ENCODE measurements around the gene COQ8B.
A peak's percentile ranks its signal among the peaks of the same experiment; 100 is the strongest.
"Not testable (repeated sequence)": the region's sequence is repeated elsewhere in the genome, so short reads cannot be mapped to it uniquely, and the experiment has no call there.

COQ8B gene

DNA sequence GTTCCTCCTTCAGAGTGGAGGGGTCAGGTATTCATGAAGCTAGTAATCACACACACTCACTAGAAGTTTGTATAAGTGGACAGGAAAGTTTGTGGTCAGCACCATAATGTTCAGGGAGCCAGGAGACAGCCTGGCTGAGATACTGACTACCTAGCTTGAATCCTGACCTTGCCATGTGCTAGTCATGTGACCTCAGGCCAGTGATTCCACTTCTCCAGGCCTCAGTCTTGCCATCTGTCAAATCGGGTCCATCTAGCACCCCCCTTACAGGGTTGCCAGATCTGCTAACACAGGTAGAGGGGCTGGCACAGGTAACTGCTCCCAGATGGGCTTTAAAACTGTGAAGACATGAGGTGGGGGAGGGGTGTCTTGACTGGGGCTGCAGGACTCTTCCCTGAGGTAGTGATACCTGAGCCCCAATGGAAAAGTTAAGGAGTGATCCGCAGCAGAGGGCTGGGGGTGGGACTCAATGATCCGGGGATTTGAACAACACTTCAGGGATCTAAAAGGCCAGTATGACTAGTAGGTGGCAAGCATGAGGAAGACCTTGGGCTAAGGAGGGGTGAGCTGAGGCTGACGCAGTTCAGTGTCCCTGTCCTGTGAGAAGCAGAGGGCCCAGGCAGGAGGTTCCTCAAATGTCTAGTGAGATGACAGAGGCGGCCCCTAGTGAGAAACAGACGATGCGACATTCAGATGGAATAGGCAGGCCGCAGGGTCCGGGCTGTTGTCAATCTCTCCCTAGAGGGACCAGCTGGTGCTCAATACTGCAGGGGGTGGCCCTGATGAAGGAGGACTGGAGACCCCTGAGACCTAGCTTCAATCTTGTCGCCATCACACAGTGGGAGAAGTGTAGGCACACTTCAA, 25.1 kb upstream of the COQ8B start:
- no peak for DNase-seq

- DNase-seq: no peak
Measured at GRCh38 chr19:40740747-40741146, 24.1 kb upstream of the COQ8B start.

DNA sequence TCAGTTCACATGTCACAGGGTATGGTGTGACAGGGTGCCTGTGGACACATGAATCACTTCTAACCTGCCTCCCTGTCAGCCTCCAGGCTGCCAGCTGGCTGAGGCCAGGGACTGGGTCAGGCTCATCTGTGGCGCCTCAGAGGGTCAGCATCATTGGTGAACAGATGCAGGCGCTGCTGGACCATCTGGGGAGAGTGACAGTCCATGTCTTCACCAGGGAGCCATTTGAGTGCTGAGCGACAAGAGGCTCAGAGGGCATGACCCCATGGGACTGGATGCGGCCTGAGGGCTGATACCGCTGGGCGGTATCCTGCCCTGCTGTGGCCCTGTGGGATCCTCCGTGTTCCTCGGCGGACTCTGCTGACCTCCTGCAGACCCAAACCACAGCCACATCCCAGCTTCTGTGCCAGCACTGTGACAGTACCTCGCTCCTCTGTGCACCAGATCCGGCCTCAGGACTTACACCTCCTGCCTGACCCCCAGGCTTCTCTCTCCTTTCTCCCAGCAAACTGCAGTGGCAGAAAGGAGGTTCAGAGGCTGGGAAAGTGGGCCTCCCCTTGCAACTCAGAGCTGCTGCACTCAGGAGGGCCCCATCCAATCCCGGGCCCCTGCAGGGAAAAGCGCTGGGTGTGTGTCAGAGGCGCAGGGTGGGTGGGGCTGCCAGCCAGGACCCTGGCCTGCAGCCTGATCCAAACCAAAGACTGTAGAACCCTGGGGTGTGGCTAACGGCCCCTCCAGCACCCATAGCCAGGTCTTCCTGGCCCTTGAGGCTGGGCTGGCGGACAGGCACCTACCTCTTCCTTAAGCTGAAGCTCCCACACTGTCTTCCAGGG, 23.4 kb upstream of the COQ8B start:
- DNase-seq: no peak

DNA sequence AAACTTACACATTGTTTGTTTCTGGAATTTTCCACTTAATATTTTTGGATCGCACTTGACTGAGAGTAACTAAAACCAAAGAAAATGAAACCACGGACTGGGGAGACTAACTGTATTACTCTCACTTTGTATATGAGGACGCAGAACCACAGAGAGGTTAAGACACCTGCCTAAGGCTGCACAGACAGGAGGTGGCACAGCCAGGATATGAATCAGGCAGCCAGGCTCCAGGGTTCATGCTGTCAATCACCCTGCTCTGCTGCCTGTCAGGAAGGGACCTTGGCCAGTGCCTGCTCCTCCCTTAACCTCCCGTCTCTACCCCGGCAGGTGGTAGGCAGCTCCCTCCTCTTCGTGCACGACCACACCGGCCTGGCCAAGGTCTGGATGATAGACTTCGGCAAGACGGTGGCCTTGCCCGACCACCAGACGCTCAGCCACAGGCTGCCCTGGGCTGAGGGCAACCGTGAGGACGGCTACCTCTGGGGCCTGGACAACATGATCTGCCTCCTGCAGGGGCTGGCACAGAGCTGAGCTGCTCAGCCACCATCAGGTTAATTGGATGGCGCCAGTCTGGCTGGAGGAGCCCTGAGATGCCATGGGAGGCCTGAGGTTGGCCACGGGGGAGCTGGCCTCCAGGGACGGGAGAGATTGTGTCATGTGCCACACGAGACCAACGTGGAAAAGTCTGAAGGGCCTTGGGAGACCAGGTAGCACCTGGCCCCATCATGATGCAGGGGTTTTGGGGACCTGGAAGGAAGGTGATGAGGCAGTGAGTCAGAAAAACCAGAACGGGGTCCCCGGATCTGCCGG, 22.5 kb upstream of the COQ8B start:
- DNase-seq: no peak

GRCh38 chr19:40737102-40737644, 20.5 kb upstream of the COQ8B start:
- DNase-seq: no peak

GRCh38 chr19:40736661-40737060, 20.0 kb upstream of the COQ8B start:
- no peak for DNase-seq

- DNase-seq: no peak
Measured at GRCh38 chr19:40735013-40735771, 18.5 kb upstream of the COQ8B start.

DNA sequence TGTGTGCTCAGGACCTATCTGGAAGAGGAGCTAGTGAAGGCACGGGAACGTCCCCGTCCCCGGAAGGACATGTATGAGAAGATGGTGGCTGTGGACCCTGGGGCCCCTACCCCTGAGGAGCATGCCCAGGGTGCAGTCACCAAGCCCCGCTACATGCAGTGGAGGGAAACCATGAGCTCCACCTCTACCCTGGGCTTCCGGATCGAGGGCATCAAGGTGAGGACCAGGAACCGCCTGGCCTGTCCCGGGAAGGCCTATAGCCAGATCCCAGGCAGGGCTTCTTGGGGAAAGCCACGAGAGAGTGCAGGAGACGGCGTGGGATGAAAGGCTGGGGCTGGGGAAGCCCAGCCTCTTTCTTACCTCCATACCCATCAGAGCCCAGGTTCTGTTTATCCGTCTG, 16.5 kb upstream of the COQ8B start:
- no peak for DNase-seq

- not testable (repeated sequence) for DNase-seq
Measured at GRCh38 chr19:40732304-40732703, 15.6 kb upstream of the COQ8B start.

- DNase-seq: not testable (repeated sequence)
Measured at GRCh38 chr19:40730065-40730464, 13.4 kb upstream of the COQ8B start.

- no peak for DNase-seq
Measured at GRCh38 chr19:40726279-40726678, 9.6 kb upstream of the COQ8B start.

DNA sequence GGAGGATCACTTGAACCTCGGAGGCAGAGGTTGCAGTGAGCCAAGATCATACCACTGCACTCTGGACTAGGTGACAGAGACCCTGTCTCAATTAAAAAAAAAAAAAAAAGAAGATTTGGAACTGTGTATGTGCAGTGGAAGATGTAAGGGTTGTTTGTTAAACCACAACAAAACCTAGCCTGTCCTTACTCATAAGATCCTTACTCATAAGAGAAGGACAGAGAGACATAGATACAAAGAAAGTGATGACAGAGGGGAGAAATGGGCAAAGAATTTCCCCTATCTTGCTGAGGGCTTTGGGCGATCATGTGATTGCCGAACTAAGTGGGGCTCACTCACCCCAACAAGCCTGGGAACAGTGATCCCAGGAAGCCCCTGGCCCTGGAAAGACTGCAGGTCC, 8.2 kb upstream of the COQ8B start:
- DNase-seq: no peak

DNA sequence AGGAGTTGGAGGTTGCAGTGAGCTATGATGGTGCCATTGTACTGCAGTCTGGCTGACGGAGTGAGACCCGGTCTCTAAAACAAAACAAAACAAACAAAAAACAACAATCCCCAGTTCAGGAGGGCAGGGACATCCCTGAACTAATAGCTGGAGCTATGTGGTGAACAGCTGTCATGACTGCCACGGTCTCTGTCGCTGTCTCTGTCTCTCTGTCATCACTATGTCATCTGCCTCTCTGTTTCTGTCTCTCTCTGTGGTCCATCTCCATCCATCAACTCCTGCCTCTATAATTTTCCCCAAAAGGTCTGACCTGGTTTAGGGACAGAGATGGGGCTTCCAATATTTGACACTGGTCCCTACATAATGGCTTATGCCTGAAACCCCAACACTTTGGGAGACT, 7.6 kb upstream of the COQ8B start:
- no peak for DNase-seq

- DNase-seq: no peak
Measured at GRCh38 chr19:40723661-40724254, 7.1 kb upstream of the COQ8B start.

DNA sequence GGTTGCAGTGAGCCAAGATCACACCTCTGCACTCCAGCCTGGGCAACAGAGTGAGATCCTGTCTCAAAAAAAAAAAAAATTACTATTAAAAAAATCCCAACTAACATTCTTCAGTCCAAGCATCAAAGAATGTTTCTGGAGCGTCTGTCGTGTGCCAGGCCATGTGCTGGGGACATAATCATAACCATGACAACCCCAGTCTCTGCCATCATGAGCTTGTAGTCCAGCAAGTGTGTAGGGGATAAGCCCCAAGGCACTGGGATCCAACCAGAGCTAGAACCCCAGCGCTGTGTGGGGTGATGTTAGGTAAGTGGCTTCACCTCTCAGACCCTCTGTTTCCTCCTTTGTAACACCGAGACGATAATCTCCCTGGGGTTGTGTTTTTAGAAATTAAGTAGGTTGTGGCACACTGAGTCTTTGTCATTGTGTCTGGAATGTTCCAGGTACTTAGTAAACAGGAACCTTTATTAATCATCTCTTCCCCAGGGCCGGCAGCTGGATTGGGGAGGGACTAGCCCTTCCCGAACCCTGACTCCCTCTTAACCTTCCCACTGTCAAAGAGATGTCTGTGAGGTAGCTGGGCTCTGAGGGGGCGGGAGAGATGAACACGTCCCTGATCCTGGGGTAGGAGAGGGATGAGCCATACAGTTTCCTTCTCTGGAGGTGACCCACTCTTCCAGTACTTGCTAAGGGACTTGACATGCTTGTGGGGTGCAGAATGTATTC, 5.4 kb upstream of the COQ8B start:
- no peak for DNase-seq

DNA sequence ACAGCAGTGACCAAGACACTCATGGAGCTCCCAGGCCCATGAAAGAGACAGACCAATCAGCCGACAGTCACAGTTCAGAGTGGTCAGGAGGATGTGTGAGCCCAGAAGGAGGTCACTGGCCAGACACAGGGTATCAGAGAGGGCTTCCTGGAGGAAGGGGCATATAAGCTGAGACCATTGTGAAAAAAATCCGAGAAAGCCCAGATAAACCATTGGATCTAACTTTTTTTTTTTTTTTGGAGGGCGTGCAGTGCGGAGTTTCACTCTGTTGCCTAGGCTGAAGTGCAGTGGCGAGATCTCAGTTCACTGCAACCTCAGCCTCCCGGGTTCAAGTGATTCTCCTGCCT, 4.4 kb upstream of the COQ8B start:
- DNase-seq: no peak

DNA sequence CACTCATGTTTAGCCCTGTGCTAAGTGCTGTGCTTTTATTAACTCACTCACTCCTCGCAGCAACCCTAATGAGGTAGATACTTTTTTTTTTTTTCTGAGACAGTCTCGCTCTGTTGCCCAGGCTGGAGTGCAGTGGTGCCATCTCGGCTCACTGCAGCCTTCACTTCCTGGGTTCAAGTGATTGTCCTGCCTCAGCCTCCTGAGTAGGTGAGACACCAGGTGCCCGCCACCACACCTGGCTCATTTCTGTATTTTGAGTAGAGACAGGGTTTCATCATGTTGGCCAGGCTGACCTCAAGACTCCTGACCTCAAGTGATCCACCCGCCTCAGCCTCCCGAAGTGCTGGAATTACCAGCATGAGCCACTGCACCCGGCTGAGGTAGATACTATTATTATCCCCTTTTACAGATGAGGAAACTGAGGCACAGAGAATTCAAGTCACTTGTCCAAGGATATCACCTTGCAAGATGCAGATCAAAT, 2.8 kb upstream of the COQ8B start:
- DNase-seq: no peak

- peak; percentile 9 for DNase-seq
Measured at GRCh38 chr19:40718774-40719391, 2.2 kb upstream of the COQ8B start.

DNA sequence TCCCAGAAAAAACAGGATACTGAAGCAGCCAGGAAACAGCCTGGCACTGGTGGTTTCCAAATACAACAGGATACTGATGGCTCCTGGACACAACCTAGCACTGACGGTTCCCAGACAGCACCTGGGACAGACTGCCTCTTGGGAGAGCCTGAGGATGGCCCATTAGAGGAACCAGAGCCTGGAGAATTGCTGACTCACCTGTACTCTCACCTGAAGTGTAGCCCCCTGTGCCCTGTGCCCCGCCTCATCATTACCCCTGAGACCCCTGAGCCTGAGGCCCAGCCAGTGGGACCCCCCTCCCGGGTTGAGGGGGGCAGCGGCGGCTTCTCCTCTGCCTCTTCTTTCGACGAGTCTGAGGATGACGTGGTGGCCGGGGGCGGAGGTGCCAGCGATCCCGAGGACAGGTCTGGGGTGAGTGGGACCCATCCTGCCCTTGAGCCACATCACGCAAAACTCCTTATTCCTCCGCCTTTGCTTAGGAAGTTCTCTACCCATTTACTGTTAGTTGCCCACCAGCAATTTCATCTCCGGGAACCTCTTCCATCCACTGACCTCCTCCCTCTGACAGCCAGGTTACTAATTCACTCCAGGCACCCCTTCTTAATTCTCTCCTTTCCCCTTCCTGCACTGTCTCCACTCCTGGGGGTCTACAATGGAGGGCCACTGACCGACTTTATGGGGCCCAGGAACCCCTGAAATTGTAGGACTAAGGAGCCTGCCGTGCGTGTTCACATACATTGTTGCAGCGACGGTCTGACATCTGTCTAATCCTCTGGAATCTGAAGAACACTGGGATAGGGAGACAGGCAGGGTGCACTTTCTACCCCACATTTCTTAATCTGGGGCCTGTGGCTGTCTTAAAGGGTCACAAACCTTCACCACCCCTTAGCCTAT, 1.4 kb upstream of the COQ8B start:
- DNase-seq: no peak

Data from NCI-H2107 (cell line).